H1 (cell line): Measurements from ENCODE around the gene OLR1.

Source experiments
- ATF3 ChIP-seq: IDR thresholded peaks from 2 replicates; pipeline ENCODE4 v1.6.1; 2011; ENCODE audit warnings: low read depth, mild to moderate bottlenecking, low read length; ENCODE audit not compliant: insufficient read depth
- CEBPB ChIP-seq: IDR thresholded peaks from 2 replicates; pipeline ENCODE4 v1.6.1; 2012; ENCODE audit warnings: low read depth, low read length
- EZH2 ChIP-seq: fragments of 200-600 bp; sonication (generic); IDR thresholded peaks from 2 replicates; pipeline ENCODE4 v1.7.1; 2012; ENCODE audit warnings: low read depth, mild to moderate bottlenecking, moderate library complexity, low read length, inconsistent platforms; ENCODE audit not compliant: severe bottlenecking
- HDAC2 ChIP-seq, 2 experiments: fragments of 300-600 bp in 1 of 2; sonication (generic) in 1 of 2; IDR thresholded peaks; 2 replicates each; pipeline ENCODE4 v1.6.1; 2011 to 2012; ENCODE audit warnings: low read depth in 2 of 2, low read length in 2 of 2, mild to moderate bottlenecking in 2 of 2, moderate library complexity in 2 of 2, borderline replicate concordance in 1 of 2, inconsistent platforms in 1 of 2
- JUN ChIP-seq: IDR thresholded peaks from 2 replicates; pipeline ENCODE4 v1.6.1; 2011; ENCODE audit warnings: low read depth, mild to moderate bottlenecking, improper control_type of control experiment, low read length
- KDM1A ChIP-seq: fragments of 200-600, 300-600 bp; sonication (generic); IDR thresholded peaks from 2 replicates; pipeline ENCODE4 v1.7.1; 2016; ENCODE audit warnings: mild to moderate bottlenecking, low read length, borderline replicate concordance
- POLR2A ChIP-seq, 2 experiments: IDR thresholded peaks; 1 replicate in 1 of 2; 2 replicates in 1 of 2; pipeline ENCODE4 v1.6.1; 2011; ENCODE audit warnings: low read depth in 2 of 2, low read length in 2 of 2, mild to moderate bottlenecking in 2 of 2; ENCODE audit errors: control extremely low read depth in 1 of 2
- RXRA ChIP-seq: IDR thresholded peaks from 2 replicates; pipeline ENCODE4 v1.6.1; 2011; ENCODE audit warnings: low read depth, mild to moderate bottlenecking, low read length, moderate library complexity; ENCODE audit not compliant: insufficient read depth
- TF ChIP-seq, protein P1 (sequence below), 3 experiments: IDR thresholded peaks; 1 replicate in 2 of 3; 2 replicates in 1 of 3; pipeline versions ENCODE4 v1.5.1 to v1.6.1; 2011; ENCODE audit warnings: low read length in 3 of 3, mild to moderate bottlenecking in 3 of 3, inconsistent platforms in 2 of 3, low read depth in 1 of 3, moderate library complexity in 1 of 3; ENCODE audit not compliant: insufficient read depth in 1 of 3; ENCODE audit errors: control extremely low read depth in 1 of 3

- TF ChIP-seq, protein P1, sequence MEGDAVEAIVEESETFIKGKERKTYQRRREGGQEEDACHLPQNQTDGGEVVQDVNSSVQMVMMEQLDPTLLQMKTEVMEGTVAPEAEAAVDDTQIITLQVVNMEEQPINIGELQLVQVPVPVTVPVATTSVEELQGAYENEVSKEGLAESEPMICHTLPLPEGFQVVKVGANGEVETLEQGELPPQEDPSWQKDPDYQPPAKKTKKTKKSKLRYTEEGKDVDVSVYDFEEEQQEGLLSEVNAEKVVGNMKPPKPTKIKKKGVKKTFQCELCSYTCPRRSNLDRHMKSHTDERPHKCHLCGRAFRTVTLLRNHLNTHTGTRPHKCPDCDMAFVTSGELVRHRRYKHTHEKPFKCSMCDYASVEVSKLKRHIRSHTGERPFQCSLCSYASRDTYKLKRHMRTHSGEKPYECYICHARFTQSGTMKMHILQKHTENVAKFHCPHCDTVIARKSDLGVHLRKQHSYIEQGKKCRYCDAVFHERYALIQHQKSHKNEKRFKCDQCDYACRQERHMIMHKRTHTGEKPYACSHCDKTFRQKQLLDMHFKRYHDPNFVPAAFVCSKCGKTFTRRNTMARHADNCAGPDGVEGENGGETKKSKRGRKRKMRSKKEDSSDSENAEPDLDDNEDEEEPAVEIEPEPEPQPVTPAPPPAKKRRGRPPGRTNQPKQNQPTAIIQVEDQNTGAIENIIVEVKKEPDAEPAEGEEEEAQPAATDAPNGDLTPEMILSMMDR (IDR thresholded peaks at IDR 0.05; ENCODE audit: control extremely low read depth in 1 of 3, insufficient read depth in 1 of 3, low read depth in 1 of 3, low read length in 3 of 3) = no peak
- TF ChIP-seq RXRA (no peak), KDM1A (no peak), EZH2 (no peak), ATF3 (no peak), POLR2A (IDR thresholded peaks at IDR 0.05; ENCODE audit: control extremely low read depth in 1 of 2, low read depth in 2 of 2, low read length in 2 of 2) (no peak), CEBPB (no peak), JUN (no peak), HDAC2 (IDR thresholded peaks at IDR 0.05; ENCODE audit: borderline replicate concordance in 1 of 2, low read depth in 2 of 2, low read length in 2 of 2) (no peak)
These were observed 36.8 kb downstream of the OLR1 start for GRCh38 chr12:10135126-10135525.
